OCI-LY3 (cell line): ENCODE data around the gene CHN2.

Source experiments
- EZH2phosphoT487 ChIP-seq: fragments of 200-600 bp; shearing (Covaris generic); IDR thresholded peaks from 2 replicates; pipeline ENCODE4 v1.6.1; 2018; ENCODE audit warnings: antibody characterized with exemption, mixed run types, low read depth
- TF ChIP-seq, protein P1 (sequence below): fragments of 200-600, 300-600 bp; sonication (generic); IDR thresholded peaks from 2 replicates; pipeline ENCODE4 v1.5.1; 2014; ENCODE audit warnings: antibody characterized with exemption, low read length, low read depth

DNA sequence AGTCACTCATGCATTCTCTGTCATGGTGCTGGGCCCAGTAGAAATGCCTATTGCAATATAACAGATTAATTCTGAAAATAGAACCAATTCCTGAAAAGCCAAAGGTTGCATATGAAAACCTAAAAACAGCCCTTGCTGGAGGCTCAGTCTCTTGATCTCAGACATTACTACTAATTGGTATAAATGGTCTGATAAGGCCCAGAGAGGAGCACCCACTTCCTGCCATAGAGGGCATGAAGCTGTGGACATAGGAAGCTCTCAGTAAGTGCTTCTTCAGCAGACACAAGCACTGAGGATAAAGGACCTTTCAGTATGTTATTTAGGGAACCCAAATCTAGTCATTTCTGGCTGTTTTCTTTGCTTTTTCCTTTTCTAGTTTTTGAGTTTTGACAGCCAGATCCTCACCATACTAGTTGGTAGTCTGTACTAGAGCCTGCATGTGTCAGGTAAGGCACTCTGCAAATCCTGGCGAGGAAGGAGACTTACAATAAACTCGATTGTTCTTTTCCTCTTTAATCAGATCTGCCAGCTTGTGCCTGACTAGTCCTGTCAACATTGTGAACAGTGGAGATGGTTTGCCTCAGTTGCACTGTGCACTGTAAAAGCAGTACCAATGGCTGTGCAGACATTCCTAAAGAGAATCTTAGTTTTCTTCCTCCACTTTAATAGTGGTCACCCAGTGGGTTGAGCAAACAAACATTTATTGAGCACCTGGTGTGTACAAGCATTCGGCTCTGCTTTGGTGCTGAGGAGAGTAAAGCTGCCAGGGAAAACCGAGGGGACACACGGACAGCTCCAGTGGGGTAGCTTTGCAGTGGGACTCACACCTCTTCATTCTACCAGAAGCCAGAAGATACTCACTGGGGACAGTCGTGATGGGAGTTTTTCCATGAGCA lies 140.9 kb downstream of the CHN2 start:
- TF ChIP-seq, protein P1, sequence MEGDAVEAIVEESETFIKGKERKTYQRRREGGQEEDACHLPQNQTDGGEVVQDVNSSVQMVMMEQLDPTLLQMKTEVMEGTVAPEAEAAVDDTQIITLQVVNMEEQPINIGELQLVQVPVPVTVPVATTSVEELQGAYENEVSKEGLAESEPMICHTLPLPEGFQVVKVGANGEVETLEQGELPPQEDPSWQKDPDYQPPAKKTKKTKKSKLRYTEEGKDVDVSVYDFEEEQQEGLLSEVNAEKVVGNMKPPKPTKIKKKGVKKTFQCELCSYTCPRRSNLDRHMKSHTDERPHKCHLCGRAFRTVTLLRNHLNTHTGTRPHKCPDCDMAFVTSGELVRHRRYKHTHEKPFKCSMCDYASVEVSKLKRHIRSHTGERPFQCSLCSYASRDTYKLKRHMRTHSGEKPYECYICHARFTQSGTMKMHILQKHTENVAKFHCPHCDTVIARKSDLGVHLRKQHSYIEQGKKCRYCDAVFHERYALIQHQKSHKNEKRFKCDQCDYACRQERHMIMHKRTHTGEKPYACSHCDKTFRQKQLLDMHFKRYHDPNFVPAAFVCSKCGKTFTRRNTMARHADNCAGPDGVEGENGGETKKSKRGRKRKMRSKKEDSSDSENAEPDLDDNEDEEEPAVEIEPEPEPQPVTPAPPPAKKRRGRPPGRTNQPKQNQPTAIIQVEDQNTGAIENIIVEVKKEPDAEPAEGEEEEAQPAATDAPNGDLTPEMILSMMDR: no peak
- TF ChIP-seq EZH2phosphoT487: no peak
